SU-DHL-6 (cell line): ENCODE data around the gene MALRD1.

Experiments
- CTCF ChIP-seq: fragments of 200-600 bp; sonication (generic); IDR thresholded peaks from one replicate; pipeline ENCODE4 v1.5.1; 2017; ENCODE audit warnings: antibody characterized with exemption, mild to moderate bottlenecking, low read length, moderate library complexity; ENCODE audit not compliant: insufficient read depth, poor library complexity, severe bottlenecking
- EZH2phosphoT487 ChIP-seq: fragments of 200-600 bp; sonication (generic), shearing (Covaris generic); conservative IDR thresholded peaks from 2 replicates; pipeline ENCODE4 v1.6.1; 2018; ENCODE audit warnings: mild to moderate bottlenecking, antibody characterized with exemption, low read length, moderate library complexity, mixed read lengths

GRCh38 chr10:19738440-19738839 is 689.8 kb downstream of the MALRD1 start:
- TF ChIP-seq CTCF: no peak
- no peak for TF ChIP-seq EZH2phosphoT487
